Measurements from ENCODE around the gene OR1L6.

OR1L6 gene

GRCh38 chr9:122742003-122742402, at the start of gene OR1L6:
OR1L6 (plus strand) TSS chr9:122742303; CDS start chr9:122749848, 7,545 bp downstream.
- TF ChIP-seq, protein P1, sequence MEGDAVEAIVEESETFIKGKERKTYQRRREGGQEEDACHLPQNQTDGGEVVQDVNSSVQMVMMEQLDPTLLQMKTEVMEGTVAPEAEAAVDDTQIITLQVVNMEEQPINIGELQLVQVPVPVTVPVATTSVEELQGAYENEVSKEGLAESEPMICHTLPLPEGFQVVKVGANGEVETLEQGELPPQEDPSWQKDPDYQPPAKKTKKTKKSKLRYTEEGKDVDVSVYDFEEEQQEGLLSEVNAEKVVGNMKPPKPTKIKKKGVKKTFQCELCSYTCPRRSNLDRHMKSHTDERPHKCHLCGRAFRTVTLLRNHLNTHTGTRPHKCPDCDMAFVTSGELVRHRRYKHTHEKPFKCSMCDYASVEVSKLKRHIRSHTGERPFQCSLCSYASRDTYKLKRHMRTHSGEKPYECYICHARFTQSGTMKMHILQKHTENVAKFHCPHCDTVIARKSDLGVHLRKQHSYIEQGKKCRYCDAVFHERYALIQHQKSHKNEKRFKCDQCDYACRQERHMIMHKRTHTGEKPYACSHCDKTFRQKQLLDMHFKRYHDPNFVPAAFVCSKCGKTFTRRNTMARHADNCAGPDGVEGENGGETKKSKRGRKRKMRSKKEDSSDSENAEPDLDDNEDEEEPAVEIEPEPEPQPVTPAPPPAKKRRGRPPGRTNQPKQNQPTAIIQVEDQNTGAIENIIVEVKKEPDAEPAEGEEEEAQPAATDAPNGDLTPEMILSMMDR (conservative IDR thresholded peaks at IDR 0.05; ENCODE audit: control insufficient read depth, insufficient read depth, low read depth, low read length): no peak
- no peak within 1 kb of the TSS for H3K4me3 ChIP-seq (ENCODE audit: control insufficient read depth, low read depth, low read length)
- no peak for DNase-seq (ENCODE audit: low read depth)

GRCh38 chr9:122695696-122696095, 46.4 kb upstream of the OR1L6 start:
- TF ChIP-seq, protein P1 (conservative IDR thresholded peaks at IDR 0.05; ENCODE audit: control insufficient read depth, insufficient read depth, low read depth, low read length): no peak
- no peak overlapping the region for H3K4me3 ChIP-seq (ENCODE audit: control insufficient read depth, low read depth, low read length)
- peak; percentile 15 for DNase-seq (ENCODE audit: low read depth)

DNA sequence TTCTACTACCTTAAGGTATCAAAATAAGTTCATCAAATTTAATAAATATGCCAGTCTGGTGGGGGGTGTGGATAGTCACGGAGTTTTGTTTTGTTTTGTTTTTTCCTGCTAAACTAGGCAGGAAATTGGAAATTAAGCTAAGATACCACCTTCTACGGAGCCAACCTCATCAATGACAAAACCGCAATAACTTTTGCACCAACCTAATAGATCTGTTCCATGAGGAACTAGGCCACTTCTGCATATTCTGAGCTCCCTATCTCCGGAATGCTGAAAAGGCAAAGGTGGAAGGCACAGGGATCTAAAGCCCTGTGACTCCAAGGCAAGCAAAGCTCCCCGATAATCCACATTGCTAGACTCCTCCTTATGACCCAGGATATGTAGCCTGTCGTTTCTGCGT, 24.1 kb upstream of the OR1L6 start:
- TF ChIP-seq, protein P1 (conservative IDR thresholded peaks at IDR 0.05; ENCODE audit: control insufficient read depth, insufficient read depth, low read depth, low read length): no peak
- no peak for DNase-seq (ENCODE audit: low read depth)
- H3K4me3 ChIP-seq (ENCODE audit: control insufficient read depth, low read depth, low read length): no peak overlapping the region

GRCh38 chr9:122719218-122719617, 22.9 kb upstream of the OR1L6 start:
- TF ChIP-seq, protein P1 (conservative IDR thresholded peaks at IDR 0.05; ENCODE audit: control insufficient read depth, insufficient read depth, low read depth, low read length): no peak
- no peak overlapping the region for H3K4me3 ChIP-seq (ENCODE audit: control insufficient read depth, low read depth, low read length)
- no peak for DNase-seq (ENCODE audit: low read depth)

GRCh38 chr9:122723690-122724089, 18.4 kb upstream of the OR1L6 start, which contains the start of gene OR1L4:
OR1L4 (plus strand) TSS chr9:122723990; CDS start chr9:122723990, 0 bp downstream.
- no peak for DNase-seq (ENCODE audit: low read depth)
- H3K4me3 ChIP-seq (ENCODE audit: control insufficient read depth, low read depth, low read length): no peak within 1 kb of the TSS
- TF ChIP-seq, protein P1 (conservative IDR thresholded peaks at IDR 0.05; ENCODE audit: control insufficient read depth, insufficient read depth, low read depth, low read length): no peak

GRCh38 chr9:122754825-122755224, 12.7 kb downstream of the OR1L6 start:
- TF ChIP-seq, protein P1 (conservative IDR thresholded peaks at IDR 0.05; ENCODE audit: control insufficient read depth, insufficient read depth, low read depth, low read length): no peak
- no peak for DNase-seq (ENCODE audit: low read depth)
- H3K4me3 ChIP-seq (ENCODE audit: control insufficient read depth, low read depth, low read length): no peak overlapping the region

DNA sequence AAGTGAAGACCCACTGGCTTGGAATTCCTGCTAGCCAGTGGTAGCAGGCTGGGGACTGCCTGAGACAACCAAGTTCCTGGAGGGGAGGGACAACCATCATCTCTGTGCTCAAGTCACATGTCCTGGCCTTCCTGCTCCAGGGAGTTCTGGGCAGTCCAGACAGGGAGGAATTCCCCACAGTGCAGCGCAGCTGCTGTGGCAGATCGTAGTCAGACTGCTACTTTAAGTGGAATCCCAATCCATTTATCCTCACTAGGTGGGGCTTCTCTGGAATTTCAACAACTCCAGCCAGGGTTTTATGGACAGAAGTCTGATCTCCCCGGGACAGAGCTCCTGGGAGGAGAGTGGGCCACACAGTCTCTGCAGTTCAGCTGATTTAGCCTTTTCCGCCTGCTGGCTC, 25.7 kb downstream of the OR1L6 start:
- TF ChIP-seq, protein P1 (conservative IDR thresholded peaks at IDR 0.05; ENCODE audit: control insufficient read depth, insufficient read depth, low read depth, low read length): no peak

More for the DNA sequence above, 25.7 kb downstream of the OR1L6 start:
- no peak overlapping the region for H3K4me3 ChIP-seq (ENCODE audit: control insufficient read depth, low read depth, low read length)
- DNase-seq (ENCODE audit: low read depth): no peak

Measured in fibroblast of mammary gland (primary cell).